A673 (cell line): Measurements from ENCODE around the gene ADAD2.

ENCODE experiments used
- CTCF ChIP-seq: fragments of 300-800, 200-600 bp; sonication (generic); conservative IDR thresholded peaks from 2 replicates; pipeline ENCODE4 v1.5.1; 2017; ENCODE audit warnings: low read depth, mild to moderate bottlenecking, antibody characterized with exemption, low read length, moderate library complexity, mixed read lengths
- EZH2 ChIP-seq: fragments of 200-600 bp; sonication (generic); IDR thresholded peaks from 2 replicates; pipeline ENCODE4 v1.6.1; 2017; ENCODE audit warnings: borderline replicate concordance, low read depth, mild to moderate bottlenecking, mixed read lengths, antibody characterized with exemption, low read length; ENCODE audit not compliant: poor library complexity, severe bottlenecking

GRCh38 chr16:84232969-84233368, 42.0 kb downstream of the ADAD2 start:
- no peak for TF ChIP-seq CTCF
- no peak for TF ChIP-seq EZH2
